Endometrial microvascular endothelial cells (primary cell): ENCODE data around the gene SOX30. TPM values are rescaled to one million over a fixed set of nuclear protein-coding genes. Genes with fewer than 3 reads are reported as not detected.

Source experiments
- in situ Hi-C: cut with HindIII; loops from 2 replicates; pipeline ENCODE4 v1.10.0; 2017; ENCODE audit warnings: low sequenced_read_pairs, low pct_unique_long_range_greater_than_20kb; ENCODE audit errors: inconsistent ontology term
- total RNA-seq: library from RNA; depleted of rRNA; stranded (reverse); fragments of >200 nt; gene quantifications from one replicate; pipeline ENCODE4 v1.2.3, GENCODE V29; 2015; ENCODE audit errors: inconsistent ontology term

Gene SOX30
- total RNA-seq, 1 donor from 2014 or later = not detected

DNA sequence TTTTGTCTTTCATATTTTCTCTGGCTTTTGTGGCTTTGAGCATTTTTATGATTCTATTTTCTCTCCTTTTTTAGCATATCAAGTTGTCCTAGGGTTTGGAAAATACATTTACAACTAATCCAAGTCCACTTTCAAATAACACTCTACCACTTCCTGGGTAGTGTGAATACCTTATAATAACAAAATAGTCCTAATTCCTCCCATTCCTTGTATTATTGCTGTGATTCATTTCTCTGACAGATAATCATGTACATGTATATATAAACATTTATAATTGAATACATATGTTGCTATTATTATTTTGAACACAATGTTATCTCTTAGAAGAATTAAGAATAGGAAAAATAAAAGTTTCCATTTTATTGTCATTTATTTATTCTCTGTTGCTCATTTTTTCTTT is 61.8 kb downstream of the SOX30 start:
- in situ Hi-C loops = no loop called here

DNA sequence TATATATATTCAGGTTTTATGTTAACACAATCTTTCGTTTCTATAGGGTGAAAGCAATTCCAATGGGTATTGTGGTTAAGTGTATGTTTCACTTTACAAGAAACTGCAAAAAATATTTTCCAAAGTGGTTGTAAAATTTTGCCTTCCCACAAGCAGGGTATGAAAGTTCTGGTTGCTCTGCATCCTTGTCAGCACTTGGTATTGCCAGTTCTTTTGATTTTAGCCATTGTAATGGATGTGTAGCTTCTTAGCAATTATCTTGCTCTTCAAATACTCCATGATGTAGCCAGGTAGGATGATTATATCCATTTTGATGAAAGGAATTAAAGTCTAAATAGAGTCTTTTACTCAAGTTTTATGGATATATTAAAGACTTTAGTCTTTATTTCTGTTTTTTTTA is 67.6 kb downstream of the SOX30 start:
- in situ Hi-C loops = no loop called here

DNA sequence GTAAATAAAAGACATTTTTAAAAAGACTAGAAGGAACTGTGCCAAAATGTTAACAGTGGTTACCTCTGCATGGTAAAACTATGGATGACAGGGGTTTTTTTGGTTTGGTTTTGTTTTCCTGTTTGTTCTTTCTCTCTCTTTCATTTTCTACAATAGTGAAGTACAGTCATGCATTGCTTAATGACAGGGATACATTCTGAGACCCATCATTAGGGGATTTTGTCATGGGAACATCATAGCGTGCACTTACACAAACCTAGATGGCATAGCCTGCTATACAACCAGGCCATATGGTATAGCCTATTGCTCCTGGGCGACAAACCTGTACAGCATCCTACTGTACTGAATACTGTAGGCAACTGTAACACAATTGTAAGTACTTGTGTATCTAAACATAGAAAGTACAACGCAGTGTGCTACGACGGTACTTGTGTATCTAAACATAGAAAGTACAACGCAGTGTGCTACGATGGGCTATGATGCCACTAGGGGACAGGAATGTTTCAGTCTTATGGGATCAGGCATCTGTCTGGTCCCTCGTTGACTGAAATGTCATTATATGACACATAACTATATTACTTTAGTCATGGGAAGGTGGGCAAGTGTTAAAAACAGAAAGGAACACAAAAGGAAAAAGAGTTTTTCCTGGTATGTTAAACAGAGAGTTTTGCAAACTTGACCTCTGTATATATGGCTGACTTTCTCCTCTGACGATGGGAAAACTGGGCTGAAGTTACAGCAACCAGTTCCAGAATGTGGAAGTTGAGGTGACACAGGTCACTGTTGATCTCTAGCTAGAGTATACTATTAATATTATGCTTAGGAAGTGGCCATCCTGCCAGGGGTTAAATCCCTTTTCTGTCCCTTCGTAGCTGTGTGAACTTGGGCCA is 69.3 kb downstream of the SOX30 start:
- in situ Hi-C loops = no loop called here

DNA sequence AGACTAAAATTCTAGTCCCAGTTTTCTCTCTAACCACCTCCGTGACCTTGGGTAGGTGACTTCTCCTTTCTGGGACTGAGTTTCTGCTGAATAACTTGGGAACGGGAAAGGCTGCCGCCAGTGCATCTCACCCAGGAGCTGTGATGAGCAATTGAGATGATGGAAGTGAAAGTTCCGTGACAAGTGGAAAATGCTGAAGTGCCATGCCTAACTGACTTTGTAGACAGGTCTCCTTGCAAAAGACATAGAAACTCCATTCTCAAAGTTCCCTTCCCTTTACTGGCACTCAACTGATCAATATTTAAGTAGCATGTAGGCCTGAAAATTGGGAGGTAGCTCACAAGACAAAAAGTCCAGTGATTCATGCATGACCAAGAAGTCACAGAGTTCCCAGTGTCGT is 70.3 kb downstream of the SOX30 start:
- in situ Hi-C loops = no loop called here

DNA sequence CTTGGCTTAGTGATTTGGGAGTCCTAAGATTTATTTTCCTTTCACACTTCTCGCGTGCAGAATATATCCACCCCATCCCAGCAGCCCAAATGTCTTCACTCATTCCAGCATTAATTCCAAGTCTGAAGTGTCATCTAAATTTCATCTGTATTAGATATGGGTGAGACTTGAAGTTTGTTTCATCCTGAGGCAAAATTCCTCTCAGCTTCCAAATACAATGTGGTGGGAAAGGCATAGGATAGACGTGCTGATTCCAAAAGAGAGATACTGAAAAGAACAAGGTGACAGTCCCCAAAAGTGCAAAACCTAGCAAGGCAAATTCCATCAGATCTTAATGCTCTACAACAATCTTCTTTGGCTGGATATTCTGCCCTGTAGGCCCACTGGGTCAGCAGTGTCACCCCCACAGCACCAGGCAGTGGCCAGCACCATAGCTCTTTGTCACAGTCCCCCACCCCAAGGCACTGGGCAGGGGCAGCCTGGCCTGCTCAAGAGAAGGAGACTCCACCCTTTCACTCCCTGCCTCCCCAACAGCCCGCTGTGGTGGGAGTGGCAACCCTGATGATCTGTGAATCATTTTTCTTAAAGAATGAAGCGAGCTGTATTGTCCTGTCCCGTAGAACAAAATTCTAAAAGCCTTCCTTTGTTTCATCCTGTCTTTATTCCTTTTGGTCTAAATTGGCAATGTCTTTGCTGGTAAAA is 74.0 kb downstream of the SOX30 start:
- in situ Hi-C loops = no loop called here

DNA sequence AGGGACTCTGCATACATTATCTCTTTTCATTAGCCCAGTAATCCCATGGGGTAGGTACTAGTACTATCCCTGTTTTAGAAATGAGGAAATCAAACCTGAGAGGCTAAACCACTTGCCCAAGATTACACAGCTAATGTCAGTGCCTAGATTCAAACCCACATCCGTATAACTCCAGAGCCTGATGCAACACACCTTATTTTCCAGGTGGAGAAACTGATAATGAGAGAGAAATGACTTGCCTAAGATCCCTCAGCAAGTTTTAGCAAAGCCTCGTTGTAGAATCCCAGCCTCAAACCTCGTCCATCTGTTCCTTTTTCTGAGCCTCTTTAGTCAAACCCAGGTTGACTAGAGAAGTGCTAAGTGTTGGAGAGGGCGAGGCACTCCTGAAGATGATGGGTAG is 75.6 kb downstream of the SOX30 start:
- in situ Hi-C loops = no loop called here

Other genes starting within 250 kb of the SOX30 start
- not detected for gene NIPAL4, start 192.2 kb downstream of the SOX30 start, total RNA-seq
- 13.5 TPM for gene ADAM19, start 76.7 kb downstream of the SOX30 start, total RNA-seq
- gene C5orf52, start 19.1 kb upstream of the SOX30 start, total RNA-seq = not detected
- 14.4 TPM for gene THG1L, start 79.0 kb upstream of the SOX30 start, total RNA-seq
- gene LSM11, start 91.3 kb upstream of the SOX30 start, total RNA-seq = 5.2 TPM
- gene CLINT1, start 206.7 kb upstream of the SOX30 start, total RNA-seq = 71.0 TPM